Thyroid gland (tissue), 4 donors: Measurements from ENCODE around the gene SRSF2.

Source experiments
- CTCF ChIP-seq, 6 experiments: fragments of 200-600 bp in 3 of 6; fragments of 450-650 bp in 3 of 6; sonication (generic) in 3 of 6; IDR thresholded peaks; one replicate each; pipeline ENCODE4 v1.5.1; 2016 to 2019; ENCODE audit warnings: antibody characterized with exemption in 6 of 6, mild to moderate bottlenecking in 2 of 6, inconsistent platforms in 1 of 6, moderate library complexity in 1 of 6
- POLR2A ChIP-seq, 2 donors: fragments of 450-650 bp; IDR thresholded peaks; one replicate each; pipeline ENCODE4 v1.6.1; 2017; ENCODE audit warnings: antibody characterized with exemption in 2 of 2, mild to moderate bottlenecking in 2 of 2, moderate library complexity in 1 of 2

GRCh38 chr17:76700617-76701470, 36.3 kb downstream of the SRSF2 start:
- TF ChIP-seq POLR2A (IDR thresholded peaks at IDR 0.05), result peak in 1 of 2 donors; percentile 25
- no peak for TF ChIP-seq CTCF (IDR thresholded peaks at IDR 0.05)
